Measurements from ENCODE around the gene CACNA1H.

CACNA1H gene

DNA sequence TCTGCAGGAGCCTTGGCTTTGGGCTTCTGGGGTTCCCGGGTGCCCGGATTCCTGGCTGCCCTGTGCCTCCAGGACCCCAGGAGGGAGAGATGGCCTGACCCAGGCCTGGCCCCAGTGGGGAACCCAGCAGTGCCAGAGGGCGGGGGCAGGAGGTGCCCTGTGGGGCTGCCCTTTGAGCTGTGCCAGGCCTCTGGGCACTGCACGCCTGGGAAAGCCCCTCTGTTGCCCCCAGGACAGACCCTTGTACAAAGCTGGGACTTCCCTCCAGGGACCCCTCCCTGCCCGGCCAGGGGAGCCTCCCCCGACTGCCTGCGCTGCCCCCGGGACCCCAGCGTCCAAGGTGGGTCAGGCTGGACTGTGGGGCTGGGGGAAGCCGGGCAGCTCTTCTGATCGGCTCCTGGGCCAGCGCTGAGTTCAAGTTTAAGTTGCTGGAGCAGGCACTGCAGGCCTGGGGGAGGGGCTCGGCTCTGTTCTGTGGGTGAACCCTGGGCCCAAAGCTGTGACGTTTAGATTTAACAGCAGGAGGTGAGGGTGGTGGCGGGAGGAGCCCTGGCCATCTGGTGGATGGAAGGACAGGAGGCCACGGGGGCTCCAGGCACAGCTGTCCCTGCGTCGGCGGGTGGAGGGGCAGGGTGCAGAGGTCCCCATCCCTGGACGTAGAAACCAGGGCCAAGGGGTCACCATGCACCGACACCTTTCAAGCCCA is 29.2 kb upstream of the CACNA1H start:
- DNase-seq: no peak

DNA sequence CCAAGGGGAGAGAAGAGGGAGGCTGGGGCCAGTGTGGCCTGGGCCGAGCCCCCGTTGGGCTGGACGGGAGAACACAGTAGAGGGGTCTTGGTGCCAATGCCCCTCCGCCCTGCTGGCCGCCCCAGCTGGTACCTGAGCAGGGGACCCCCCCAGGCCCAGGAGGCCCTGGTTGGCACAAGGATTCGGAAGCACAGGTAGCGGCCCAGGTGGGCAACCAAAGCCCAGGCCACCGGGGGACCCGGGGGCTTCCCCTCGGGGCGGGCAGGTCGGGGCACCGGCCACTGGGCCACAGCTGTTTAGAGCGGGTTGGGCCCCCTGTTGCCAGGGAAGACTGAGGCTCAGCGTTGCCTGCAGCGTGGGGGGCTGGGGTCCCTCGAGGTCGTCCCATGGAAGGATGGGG is 28.6 kb upstream of the CACNA1H start:
- no peak for DNase-seq

- DNase-seq: no peak
These were observed 28.1 kb upstream of the CACNA1H start for GRCh38 chr16:1124795-1125194.

GRCh38 chr16:1125471-1125870 is 27.4 kb upstream of the CACNA1H start:
- DNase-seq: no peak

DNA sequence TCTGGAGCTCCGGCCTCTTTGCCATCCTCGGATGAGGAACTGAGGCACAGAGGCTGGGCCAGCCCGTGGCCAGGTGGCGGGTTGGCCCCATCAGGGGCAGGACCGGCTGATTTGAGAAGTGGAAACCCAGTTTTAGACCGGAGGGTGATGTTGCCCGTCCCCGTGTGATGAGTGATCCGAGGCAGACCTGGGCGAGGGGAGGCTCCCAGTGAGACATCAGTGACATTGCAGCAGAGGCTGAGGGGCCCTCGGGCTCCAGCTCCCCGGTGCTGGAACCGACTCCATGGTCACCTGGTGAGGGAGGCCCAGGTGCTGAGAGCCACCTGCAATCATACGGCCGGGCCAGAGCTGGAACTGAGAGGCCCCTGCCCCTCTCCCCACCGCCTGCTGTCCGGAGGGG is 26.9 kb upstream of the CACNA1H start:
- no peak for DNase-seq

GRCh38 chr16:1126586-1126985 is 26.3 kb upstream of the CACNA1H start:
- DNase-seq: no peak

- no peak for DNase-seq
These were observed 25.8 kb upstream of the CACNA1H start for GRCh38 chr16:1127101-1127500.

DNA sequence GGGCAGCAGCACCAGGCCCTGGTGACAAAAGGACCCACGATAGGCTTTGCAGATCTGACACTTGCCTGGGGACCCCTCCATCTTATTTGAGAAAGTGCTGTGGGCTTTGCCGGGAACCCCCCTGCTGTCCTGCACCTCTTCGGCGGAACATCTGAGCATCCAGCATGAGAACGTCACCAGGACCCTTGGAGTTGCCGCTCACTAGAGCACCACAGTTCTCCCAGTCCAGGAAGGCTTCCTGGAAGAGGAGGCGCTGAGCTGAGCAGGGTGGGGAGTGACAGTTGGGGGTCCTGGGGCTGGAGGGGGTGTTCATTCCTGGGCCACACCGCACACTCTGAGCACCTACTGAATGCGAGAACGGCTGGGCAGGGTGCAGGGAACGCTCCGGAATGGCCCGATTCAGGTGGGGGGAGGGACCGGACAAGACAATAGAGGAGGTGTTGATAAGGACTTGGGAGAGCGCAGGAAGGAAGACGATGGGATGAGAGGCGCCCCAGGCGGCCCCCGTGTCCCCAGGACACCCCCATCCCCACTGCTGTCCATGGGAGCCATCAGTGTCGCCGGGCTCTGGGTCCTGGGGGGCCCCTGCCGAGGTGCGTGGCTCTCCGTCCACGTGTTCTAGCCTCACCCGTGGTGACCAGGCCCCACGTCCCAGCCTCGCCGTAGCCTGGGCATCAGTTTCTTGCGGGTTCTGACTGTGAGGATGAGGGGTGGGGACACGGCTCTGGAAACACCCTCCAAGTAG is 24.8 kb upstream of the CACNA1H start:
- DNase-seq: no peak

GRCh38 chr16:1129106-1129960 is 23.6 kb upstream of the CACNA1H start:
- DNase-seq: no peak

- no peak for DNase-seq
These were observed 22.5 kb upstream of the CACNA1H start for GRCh38 chr16:1130382-1130781.

DNA sequence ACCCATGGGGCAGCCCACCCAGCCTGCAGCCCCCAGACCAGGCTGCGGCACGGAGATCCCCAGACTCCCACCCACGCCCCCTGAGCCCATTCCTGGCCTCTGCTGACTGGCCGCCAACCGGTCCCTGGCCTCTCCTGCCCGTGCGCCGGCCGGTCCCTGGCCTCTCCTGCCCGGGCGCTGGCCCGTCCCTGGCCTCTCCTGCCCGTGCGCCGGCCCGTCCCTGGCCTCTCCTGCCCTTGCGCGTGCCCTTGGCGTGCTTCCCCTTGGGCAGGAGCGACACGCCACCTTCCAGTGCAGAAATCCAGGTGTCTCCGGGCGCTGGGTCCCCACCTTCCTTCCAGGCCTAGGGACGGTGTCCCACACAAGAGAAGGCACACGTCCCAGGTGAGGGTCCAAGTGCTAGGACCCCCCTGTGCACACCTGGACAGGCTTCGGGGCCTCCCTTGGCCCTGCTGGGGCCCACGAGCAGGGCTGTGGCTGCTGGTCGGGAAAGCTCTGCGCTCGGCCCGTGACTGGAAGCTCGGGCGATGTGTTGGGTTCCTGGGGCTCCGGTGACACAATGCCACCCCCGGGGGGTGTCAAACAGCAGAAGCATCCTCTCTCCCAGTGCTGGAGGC is 21.4 kb upstream of the CACNA1H start:
- DNase-seq: no peak

DNA sequence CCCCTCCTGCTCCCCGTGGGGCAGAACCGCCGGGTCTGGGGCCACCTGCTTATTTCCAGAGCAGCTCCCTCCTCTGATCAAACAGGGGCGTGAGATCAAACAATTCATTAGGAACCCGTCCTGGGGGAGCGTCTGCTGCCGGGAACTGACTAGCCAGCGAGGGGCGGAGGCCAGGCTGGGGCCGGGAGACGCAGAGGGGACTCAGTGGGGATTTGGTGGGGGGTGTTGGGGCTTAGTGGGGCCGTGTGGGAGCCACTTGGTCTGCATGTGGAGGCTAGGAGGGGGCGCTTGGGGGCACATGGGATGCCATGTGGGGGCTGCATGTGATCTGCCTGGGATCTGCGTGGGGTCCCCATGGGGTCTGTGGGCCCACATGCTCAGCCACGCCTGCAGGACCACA is 20.5 kb upstream of the CACNA1H start:
- DNase-seq: no peak

DNA sequence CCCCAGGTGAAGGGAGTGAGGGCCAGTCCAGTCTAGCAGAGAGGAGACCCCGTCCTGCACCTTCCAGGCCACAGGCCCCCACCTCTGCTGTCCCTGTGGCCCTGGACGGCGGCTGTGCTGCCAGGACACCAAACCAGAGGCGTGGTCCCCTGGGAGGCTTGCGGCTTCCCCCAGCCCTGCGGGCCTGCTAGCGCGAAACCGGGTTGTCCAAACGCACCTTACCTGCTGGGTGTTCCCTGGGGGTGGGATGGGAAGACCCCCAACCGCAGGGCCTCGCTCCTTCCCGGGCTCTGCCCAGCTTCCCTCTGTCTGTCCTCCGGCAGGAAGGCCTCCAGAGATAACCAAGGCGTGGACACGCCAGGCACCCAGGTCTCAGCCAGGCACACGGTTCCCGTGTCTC is 19.6 kb upstream of the CACNA1H start:
- no peak for DNase-seq

GRCh38 chr16:1133810-1134520 is 18.9 kb upstream of the CACNA1H start:
- DNase-seq: no peak

GRCh38 chr16:1134776-1135458 is 18.0 kb upstream of the CACNA1H start:
- no peak for DNase-seq

DNA sequence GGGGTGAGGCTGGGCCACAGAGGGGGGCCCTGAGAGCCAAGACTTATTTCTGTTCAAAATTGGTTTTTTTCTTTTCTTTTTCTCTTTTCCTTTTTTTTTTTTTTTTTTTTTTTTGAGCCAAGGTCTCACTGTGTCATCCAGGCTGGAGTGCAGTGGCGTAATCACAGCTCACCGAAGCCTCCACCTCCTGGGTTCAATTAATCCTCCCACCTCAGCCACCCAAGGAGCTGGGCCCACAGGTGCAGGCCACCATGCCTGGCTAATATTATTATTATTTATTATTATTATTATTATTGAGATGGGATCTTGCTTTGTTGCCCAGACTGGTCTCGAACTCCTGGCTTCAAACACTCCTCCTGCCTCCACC is 17.5 kb upstream of the CACNA1H start:
- no peak for DNase-seq

DNA sequence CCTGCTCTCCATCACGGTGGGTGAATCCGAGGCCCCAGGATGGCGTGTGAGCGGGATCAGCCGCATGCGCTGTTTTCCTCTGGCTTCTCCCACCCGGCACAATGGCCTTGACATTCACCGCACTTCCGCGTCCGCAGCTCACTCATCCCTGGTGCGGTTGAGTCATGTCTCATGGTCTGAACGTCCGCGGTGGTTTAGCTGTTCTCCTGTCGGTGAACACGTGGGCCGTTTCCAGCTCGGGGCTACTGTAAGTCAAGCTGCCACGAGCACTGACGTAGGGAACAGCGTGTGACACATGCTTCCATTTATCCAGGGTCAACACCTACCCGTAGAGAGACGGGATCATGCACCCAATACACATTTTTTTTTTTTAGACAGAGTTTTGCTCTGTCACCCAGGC is 15.3 kb upstream of the CACNA1H start:
- no peak for DNase-seq

- no peak for DNase-seq
These were observed 12.2 kb upstream of the CACNA1H start for GRCh38 chr16:1140582-1141162.

GRCh38 chr16:1141191-1141590 is 11.7 kb upstream of the CACNA1H start:
- DNase-seq: no peak

DNA sequence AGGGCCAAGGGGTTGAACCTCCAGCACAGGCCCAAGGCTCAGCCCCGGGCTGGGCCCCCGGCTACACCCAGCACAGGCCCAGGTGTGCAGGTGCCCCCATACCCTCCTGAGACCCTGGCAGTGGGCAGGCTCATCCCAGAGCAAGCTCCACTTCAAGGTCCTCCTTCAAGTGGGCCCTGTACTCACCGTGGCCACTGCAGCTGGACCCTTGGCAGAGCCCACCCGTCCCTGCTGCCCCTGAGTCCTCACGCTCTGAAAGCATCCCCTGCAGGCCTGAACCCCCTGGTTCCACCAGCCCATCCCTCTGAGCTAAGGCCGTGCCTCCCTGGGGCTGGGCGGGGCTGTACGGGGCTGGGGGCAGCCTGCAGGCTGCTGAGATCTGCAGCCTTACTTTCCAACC is 11.2 kb upstream of the CACNA1H start:
- no peak for DNase-seq

DNA sequence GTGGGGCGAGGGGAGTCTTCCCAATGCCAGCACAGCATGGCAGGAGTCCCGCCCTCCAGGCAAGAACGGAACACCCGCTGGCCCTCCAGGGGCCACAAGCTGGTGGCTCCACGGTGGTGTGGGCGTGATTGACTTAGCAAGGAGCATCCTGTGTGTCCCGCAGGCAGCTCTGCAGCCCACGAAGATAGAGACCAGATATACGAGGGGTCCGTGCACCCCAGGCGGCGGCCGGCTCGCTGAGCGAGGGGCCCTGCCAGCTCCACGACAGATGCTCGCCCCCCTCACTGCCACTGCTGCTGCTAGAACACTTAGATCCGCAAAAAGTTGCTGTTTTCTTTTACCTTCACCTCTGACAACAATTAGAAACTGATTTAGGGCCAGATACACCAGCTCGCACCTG is 10.0 kb upstream of the CACNA1H start:
- no peak for DNase-seq
